Smooth muscle cell (in vitro differentiated cells): ENCODE measurements around the gene CMTM4. TPM values are rescaled to one million over a fixed set of nuclear protein-coding genes. Genes with fewer than 3 reads are reported as not detected.

Experiments used
- DNase-seq: peaks from one replicate; lab custom pipeline; 2025; ENCODE audit not compliant: unreplicated experiment; lab: John Stamatoyannopoulos, UW
- H2AFZ ChIP-seq: fragments of 200-600 bp; sonication (generic); 2 replicates; pipeline ENCODE4 v1.6.0; 2016; ENCODE audit warnings: antibody characterized with exemption, low read depth, mild to moderate bottlenecking
- H3F3A ChIP-seq: fragments of 200-600 bp; sonication (generic); 2 replicates; pipeline ENCODE4 v1.6.0; 2017; ENCODE audit warnings: antibody characterized with exemption, low read depth
- H3K27ac ChIP-seq: fragments of 200-600 bp; sonication (generic); 2 replicates; pipeline ENCODE4 v1.5.1; 2016; ENCODE audit warnings: low read depth, mild to moderate bottlenecking
- H3K27me3 ChIP-seq: fragments of 200-600 bp; sonication (generic); 2 replicates; pipeline ENCODE4 v1.6.1; 2016; ENCODE audit warnings: low read depth, mild to moderate bottlenecking
- H3K36me3 ChIP-seq: fragments of 200-600 bp; sonication (generic); 2 replicates; pipeline ENCODE4 v1.5.1; 2016; ENCODE audit warnings: low read depth
- H3K4me1 ChIP-seq: fragments of 200-600 bp; sonication (generic); 2 replicates; pipeline ENCODE4 v1.5.1; 2016; ENCODE audit warnings: low read depth
- H3K4me2 ChIP-seq: fragments of 200-600 bp; sonication (generic); 2 replicates; pipeline ENCODE4 v1.6.0; 2016; ENCODE audit warnings: mild to moderate bottlenecking
- H3K4me3 ChIP-seq: fragments of 200-600 bp; sonication (generic); 2 replicates; pipeline ENCODE4 v1.5.1; 2016; ENCODE audit warnings: mild to moderate bottlenecking
- H3K79me2 ChIP-seq: fragments of 200-600 bp; sonication (generic); 2 replicates; pipeline ENCODE4 v1.6.0; 2016; ENCODE audit warnings: low read depth, mild to moderate bottlenecking
- H3K9ac ChIP-seq: fragments of 200-600 bp; sonication (generic); 2 replicates; pipeline ENCODE4 v1.6.0; 2016; ENCODE audit warnings: low read depth
- H3K9me3 ChIP-seq: fragments of 200-600 bp; sonication (generic); replicated peaks from 2 replicates; pipeline ENCODE4 v1.5.1; 2016; ENCODE audit warnings: low read depth
- H4K20me1 ChIP-seq: fragments of 200-600 bp; sonication (generic); 2 replicates; pipeline ENCODE4 v1.6.0; 2016; ENCODE audit warnings: low read depth
- CTCF ChIP-seq: fragments of 200-600 bp; sonication (generic); IDR thresholded peaks from 2 replicates; pipeline ENCODE4 v1.5.1; 2017; ENCODE audit warnings: borderline replicate concordance, mild to moderate bottlenecking, antibody characterized with exemption; ENCODE audit not compliant: insufficient read depth, poor library complexity, severe bottlenecking
- WGBS: methylation state at CpG from one replicate; pipeline ENCODE4 v1.1.7; 2016; ENCODE audit warnings: low lambda C conversion rate; 5-methylcytosine and 5-hydroxymethylcytosine counted together
- polyA plus RNA-seq: library from polyadenylated mRNA; unstranded; fragments of >200 nt; fragmentation: Nextera tagmentation; extraction: Ambion mirVana; gene quantifications from 2 replicates; pipeline ENCODE4 v1.2.1, GENCODE V29; 2016
- total RNA-seq: library from RNA; depleted of rRNA; stranded (reverse); fragments of >200 nt; gene quantifications from 2 replicates; pipeline ENCODE4 v1.2.3, GENCODE V29; 2014

Gene CMTM4
- total and polyA plus RNA-seq, 2 experiments from 2014 or later = 7.2 to 25.2 TPM

GRCh38 chr16:66682271-66682670 is 14.3 kb downstream of the CMTM4 start:
- WGBS = 13% methylated on average over 1 of the region's 1 CpG
- DNase-seq = no peak
- Histone ChIP-seq H3K4me3 (no peak overlapping the region), H2AFZ (no peak overlapping the region), H3K4me2 (peak overlapping the region; percentile 14), H3K27me3 (no peaks in the 10 kb centered on the region), H3K79me2 (peaks cover 3% of the 10 kb centered on the region), H3K36me3 (no peaks in the 10 kb centered on the region), H3K27ac (peak overlapping the region; percentile 17), H3K4me1 (no peaks in the 10 kb centered on the region), H3K9ac (no peak overlapping the region), H3F3A (no peaks in the 10 kb centered on the region), H4K20me1 (peaks cover 21% of the 10 kb centered on the region), H3K9me3 (no peaks in the 10 kb centered on the region)
- TF ChIP-seq CTCF = no peak

GRCh38 chr16:66681676-66682075 is 14.9 kb downstream of the CMTM4 start:
- H3K4me2 ChIP-seq = peak overlapping the region; percentile 14
- DNase-seq = no peak
- WGBS = 100% methylated on average over 4 of the region's 4 CpGs

GRCh38 chr16:66678337-66678736 is 18.2 kb downstream of the CMTM4 start:
- H3F3A ChIP-seq = no peaks in the 10 kb centered on the region
- TF ChIP-seq CTCF = no peak
- H3K36me3 ChIP-seq = no peaks in the 10 kb centered on the region
- WGBS = 97% methylated on average over 2 of the region's 2 CpGs
- H3K4me2 ChIP-seq = no peak overlapping the region
- no peak overlapping the region for H3K9ac ChIP-seq
- H3K4me1 ChIP-seq = no peaks in the 10 kb centered on the region
- H3K9me3 ChIP-seq = no peaks in the 10 kb centered on the region
- no peak overlapping the region for H3K4me3 ChIP-seq
- no peak overlapping the region for H2AFZ ChIP-seq
- H3K27ac ChIP-seq = no peak overlapping the region
- H3K27me3 ChIP-seq = no peaks in the 10 kb centered on the region
- no peak for DNase-seq
- peaks cover 9% of the 10 kb centered on the region for H4K20me1 ChIP-seq
- H3K79me2 ChIP-seq = peaks cover 4% of the 10 kb centered on the region

More at GRCh38 chr16:66681676-66682075, 14.9 kb downstream of the CMTM4 start:
- no peak overlapping the region for H3K4me3 ChIP-seq
- no peak for TF ChIP-seq CTCF
- no peaks in the 10 kb centered on the region for H3K4me1 ChIP-seq
- peaks cover 3% of the 10 kb centered on the region for H3K79me2 ChIP-seq
- no peak overlapping the region for H2AFZ ChIP-seq
- H4K20me1 ChIP-seq = peaks cover 20% of the 10 kb centered on the region
- H3K9me3 ChIP-seq = no peaks in the 10 kb centered on the region
- H3K27me3 ChIP-seq = no peaks in the 10 kb centered on the region
- no peaks in the 10 kb centered on the region for H3K36me3 ChIP-seq
- H3K9ac ChIP-seq = no peak overlapping the region
- no peaks in the 10 kb centered on the region for H3F3A ChIP-seq
- H3K27ac ChIP-seq = no peak overlapping the region

- H3K79me2 ChIP-seq = peaks cover 4% of the 10 kb centered on the region
Observed at GRCh38 chr16:66677836-66678235, 18.7 kb downstream of the CMTM4 start.

More at GRCh38 chr16:66677836-66678235, 18.7 kb downstream of the CMTM4 start:
- Histone ChIP-seq H3K27ac (no peak overlapping the region), H3K36me3 (no peaks in the 10 kb centered on the region), H3F3A (no peaks in the 10 kb centered on the region), H3K4me3 (no peak overlapping the region), H3K9ac (no peak overlapping the region), H4K20me1 (peaks cover 9% of the 10 kb centered on the region), H2AFZ (no peak overlapping the region), H3K9me3 (no peaks in the 10 kb centered on the region), H3K4me2 (no peak overlapping the region), H3K4me1 (no peaks in the 10 kb centered on the region), H3K27me3 (no peaks in the 10 kb centered on the region)
- no peak for DNase-seq
- no peak for TF ChIP-seq CTCF
- WGBS = 98% methylated on average over 6 of the region's 6 CpGs
